ENCODE data around the gene RAP1A. TPM values are rescaled to one million over a fixed set of nuclear protein-coding genes. Genes with fewer than 3 reads are reported as not detected.

RAP1A gene
- polyA plus RNA-seq, 1 donor: 50.2 TPM

DNA sequence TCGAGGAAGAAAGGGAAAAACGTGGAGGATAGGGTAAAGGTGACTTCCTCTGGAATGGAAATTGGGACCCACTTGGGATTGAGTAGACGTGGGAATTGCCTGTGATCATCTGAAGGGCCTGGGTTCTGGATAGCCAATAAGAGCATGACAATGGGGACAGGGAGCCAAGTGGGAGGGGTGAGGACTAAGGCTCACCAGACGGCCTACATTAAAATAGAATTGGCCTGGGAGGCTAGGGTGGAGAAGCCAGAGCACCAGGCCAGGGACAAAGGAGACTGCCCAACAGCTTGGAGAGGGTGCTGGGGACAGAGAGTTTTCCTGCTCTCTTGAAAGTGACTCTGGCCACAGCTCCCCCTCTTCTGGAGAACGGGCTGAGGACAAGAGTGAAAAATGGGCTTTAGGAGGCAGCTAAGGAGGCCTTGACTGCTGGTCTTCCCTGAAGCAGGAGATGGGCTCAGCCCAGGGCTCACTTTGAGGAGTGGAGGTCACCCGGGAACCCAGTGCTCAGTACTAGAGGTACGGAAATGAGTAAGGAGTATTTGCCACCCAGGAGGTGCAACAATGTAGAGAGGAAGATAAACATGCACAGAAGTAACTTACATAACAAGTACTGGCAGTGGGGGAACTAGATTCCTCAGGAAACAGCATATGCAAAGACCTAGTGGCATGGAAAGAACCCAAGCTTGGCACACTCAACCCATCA, 100.8 kb downstream of the RAP1A start:
- DNase-seq: no peak

DNA sequence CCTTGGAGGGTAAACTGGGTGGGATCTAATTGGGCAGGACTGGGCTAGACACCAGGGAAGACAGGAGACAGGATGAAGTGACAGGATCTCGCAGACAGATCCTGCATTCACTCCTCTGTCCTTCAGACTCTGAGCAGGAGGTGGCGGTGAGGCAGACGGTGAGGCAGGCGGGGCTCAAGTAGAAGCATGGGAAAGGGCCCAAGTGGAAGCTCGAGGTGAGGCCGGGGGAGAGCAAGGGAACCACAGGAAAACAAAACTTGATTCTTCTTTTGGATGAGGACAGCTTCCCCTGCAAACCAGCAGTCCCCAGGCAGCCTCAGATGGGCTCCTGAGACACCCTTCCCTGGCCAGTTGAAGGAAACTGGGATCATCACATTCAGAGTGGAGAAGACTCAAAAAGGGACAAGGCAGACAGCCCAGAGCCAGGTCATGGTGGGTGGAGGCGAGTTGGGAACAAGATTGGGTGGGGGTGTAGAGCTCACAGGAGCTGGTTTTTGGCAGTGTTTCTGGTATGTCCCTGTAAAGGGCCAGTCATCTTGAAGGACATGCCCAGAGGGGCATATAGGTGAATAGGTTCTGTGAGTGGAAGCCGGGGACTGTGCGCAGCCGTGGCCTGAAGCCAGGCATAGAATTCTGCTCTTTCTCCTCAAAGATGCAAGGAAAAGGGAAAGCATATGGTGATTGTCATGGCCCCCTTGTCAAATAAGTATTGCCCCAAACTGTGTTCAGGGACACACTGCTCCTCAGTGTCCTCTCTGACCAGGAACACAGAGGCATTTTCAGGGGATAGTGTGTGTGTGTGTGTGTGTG, 101.6 kb downstream of the RAP1A start:
- no peak for DNase-seq

DNA sequence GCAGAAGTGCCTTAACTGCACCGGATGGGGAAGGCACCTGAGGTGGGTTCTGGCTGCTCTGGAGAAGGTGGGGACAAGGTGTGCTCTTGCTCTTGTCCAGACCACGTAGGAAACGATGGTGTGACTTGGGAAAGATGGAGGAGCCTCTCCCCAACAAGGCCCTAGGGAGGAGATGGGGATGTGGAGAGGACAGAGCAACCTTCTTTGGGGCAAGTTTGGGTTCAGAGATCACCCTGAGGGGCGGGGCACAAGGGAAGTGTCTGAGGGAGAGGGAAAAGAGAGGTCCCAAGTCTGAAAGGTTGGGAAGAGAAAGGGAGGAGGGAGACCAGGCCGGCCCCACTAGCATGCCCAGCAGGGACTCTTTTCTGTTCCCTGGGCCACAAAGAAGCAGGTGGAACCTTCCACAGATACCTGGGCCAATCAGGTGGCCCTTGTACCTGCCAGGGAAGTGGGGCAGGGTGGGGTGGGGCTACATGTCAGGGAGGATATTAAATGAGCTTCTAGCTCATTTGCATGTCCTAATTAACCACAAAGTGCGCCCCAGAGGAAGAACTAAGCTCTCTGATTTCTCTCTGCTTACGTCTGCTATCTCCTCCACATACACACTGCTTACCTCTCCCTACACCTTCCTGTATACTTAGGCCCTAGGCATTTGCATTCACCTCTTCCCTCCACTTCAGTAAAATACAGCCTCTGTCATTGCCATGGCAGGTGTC, 103.7 kb downstream of the RAP1A start:
- DNase-seq: no peak

DNA sequence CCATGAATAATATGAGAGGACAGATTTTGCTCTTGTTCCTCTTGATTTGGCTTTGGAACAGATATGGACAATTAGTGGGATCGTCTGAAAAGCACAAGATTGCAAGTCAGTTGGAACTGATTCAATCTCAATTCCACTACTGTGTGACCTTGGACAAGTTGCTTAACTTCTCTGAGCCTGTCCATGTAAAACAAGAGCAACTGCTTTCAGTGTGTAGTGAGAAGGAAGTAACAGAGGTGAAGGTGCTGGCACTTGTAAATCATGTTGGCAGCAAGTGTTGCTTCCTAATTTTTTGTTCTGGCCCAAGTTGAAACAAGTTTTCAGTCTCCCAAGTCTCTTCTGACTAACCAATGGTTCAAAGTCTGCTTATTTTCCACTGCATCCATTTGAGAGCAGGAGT, 104.3 kb downstream of the RAP1A start:
- no peak for DNase-seq

DNA sequence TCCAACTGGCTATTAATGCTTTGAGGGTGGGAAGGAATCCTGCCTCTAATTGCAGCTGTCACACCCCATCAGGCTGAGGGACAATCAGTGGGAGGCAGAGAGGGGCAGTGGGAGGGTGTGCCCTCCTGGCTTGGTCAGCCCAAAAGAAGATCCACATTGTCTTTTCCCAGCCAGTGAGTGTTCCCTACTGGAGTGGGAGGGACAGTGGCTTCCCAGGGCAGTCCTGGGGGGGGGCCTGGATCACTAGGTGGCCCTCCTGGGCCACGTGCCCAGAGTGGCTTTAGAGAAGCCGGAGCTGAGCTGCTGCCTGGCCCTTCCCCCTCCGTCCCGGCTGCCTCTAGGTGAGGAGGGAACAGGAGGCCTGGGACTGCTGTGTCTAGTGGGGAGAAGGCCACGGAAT, 105.6 kb downstream of the RAP1A start:
- DNase-seq: no peak

DNA sequence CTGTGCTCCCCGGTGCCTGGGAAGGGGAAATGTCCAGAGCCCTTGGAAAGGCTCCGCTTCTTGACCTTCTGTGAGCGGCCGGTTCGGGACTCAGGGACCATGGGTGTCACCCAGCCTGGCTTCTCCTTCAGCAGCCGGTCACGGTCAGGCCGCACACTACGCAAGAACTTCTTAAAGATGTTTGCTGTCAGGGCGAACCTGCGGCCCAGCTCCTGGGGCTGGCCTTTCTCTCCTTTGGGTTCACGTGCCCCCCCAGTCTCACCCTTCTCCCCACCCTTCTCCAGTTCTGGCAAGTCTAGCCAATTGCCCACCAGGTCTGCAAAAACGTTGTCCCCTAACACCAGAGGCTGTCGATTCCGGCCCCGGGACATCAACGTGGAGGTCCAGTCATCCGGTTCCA, 107.5 kb downstream of the RAP1A start:
- DNase-seq: no peak

DNA sequence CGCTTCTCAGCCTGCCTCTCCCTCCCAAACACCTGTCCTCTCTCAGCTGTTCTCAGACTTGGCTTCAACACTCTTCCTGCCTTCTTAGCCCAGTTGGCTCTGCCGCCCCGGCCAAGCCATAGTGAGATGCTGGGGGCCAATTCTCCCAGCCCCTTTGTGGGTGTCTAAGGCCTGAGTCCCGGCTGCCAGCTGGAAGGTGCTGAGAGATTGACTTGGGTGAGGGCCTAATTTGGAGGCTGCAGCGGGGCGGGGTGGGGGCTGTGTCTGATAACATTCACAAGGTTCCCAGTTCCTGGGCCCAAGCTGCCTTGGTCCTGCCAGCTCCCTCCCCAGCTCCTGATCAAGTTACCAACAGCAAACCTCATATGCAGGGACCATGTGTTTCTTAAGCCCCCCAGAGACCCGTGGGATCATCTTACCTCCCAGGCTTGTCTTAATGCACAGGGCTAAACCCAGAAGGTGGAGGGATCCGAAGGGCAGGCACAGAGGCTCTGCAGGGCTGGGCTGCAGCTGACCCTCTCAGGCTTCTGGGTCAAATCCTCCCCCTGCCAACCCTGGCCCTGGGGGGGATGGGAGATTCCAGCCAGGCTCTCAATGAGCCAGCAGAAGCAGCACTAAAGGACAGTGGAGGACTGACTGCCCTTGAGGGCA, 109.8 kb downstream of the RAP1A start:
- no peak for DNase-seq

DNA sequence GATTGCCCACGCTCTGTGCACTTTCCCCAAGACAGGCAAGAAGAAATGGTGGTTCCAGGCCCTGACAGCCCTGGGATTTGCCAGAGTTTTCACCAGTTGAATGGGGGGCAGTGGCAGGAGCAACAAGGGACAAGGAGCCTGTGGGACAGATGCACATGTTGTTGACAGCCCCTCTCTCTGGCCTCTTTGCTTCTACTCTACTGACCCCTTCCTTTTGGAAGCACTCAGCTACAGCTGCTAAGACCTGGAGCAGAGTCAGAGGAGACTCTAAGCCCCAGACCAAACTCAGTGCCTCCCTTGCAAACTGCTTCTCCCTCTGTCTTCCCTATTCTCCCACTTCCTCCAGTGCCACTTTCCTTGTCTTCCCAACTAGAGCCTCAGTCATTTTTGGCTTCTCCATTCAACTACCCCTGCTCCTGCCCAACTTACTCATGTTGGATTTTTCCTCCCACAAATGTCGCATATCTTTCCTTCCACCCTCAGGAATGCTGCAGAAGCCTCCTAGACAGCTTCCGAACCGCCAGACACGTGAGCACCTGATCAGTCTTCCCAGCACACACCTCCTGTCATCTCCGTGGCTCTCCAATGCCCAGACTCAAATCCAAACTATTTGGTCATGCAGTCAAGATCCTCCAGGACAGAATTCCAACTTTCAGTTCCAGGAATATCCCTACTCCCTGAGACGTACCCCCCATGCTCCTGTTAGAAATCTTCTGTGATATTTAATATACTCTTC, 110.5 kb downstream of the RAP1A start:
- no peak for DNase-seq

DNA sequence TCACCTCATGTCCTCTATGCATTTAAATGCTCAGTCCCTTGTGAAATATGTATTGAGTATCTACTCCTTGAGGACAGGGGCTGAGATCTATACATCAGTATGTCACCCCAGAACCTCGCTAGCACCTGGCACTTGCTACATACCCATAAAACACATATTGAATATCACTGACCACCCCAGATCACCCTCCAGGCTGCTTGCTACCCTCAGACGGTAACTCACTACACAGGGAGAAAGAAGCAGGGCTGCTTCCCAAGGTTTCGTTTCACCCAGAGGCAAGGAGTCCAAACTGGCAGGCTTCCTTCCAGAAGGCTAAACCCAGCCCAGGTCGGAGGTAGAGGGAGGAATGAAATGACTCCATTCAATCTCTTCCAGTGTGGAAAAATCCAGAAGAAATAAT, 111.1 kb downstream of the RAP1A start:
- no peak for DNase-seq

DNA sequence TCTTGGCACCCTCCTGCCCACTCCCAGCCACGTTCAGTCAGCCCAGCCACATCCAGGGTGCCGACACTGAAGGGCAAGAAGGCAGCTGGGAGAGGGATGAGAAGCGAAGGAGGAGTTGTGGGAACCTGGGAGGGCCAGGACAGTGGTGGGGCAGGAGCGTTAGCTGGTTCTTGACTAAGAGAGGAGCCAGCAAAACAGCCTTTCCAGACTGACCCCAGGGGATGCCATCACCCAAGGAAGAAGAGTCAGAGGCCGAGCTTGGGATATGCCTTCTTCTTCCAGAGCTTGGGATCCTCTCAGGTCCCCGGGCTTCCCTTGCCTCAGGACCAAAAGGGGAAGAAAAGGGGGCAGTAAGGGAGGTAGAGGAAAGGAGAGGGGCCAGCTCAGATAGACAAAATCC, 112.4 kb downstream of the RAP1A start:
- DNase-seq: no peak

DNA sequence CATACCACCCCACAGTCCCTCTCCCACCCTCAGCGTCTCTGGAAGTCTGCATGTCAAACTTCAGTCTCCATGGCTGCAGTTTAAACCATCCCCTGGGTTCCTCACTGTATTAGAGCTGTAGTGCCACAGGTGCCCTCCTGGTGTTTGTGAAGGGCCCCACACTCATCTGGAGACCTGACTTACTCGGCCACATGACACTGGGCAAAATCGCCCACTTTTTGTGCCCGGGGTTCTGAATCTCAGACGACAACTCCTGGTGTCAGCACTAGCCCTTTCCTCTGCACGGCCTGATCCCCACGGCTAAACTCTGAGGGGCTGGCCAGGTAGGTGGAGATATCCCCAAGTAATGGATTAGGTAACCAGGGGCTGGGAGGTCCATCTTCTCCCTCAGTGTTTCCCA, 113.1 kb downstream of the RAP1A start:
- DNase-seq: no peak

DNA sequence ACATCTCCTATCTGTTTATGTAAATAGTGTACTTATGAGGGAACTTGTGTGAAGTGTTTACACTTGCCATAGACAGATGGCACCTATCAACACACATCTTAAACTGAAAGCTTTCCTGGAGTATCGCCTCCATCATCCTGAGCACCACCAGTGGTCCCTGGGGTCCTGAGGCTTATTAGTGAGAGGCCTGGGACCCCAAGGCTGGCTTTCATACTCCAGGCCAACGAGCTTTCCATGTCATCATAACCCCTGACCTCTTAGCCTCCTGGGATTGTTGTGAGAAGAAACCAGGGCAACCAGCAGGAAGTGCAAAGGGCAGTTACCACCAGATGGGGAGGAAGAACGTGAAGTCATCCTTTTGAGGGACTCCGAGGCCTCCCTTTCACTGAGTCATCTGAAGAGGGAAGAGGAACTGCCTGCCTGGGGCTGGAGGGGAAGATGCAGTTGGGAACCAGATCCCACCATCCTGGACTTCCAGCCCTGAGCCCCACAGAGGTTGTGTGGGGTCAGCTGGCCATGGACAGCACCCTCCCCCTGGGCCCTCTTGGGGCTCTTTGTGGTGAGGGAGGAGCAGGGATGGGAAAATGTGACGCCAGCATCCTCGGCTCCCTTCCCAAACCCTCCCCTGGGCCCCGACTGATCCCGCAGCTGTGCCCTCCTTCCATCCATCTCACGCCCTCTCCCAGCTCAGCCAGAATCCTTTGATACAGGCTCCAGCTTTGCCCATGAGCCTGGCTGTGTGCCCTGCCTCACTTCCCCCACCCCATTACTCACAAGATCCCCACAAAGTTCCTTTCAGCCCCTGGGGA, 113.8 kb downstream of the RAP1A start:
- DNase-seq: no peak

DNA sequence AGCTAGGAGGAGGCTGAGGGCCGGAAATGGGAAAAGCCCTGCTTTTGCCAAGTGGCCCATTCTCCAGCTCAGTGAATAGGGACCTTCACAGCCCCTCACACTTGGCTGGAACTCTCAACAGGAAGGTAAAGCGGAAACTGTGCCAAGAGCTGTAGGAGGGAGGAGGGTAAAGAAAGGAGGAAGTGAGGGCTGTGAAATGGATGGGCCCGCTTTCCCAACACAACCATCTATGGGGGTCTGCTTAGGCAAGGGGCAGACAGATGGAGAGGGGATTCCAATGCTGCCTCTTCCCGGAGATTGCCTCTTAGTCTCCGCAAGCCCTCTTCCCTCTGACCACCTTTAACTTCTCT, 114.4 kb downstream of the RAP1A start:
- no peak for DNase-seq

DNA sequence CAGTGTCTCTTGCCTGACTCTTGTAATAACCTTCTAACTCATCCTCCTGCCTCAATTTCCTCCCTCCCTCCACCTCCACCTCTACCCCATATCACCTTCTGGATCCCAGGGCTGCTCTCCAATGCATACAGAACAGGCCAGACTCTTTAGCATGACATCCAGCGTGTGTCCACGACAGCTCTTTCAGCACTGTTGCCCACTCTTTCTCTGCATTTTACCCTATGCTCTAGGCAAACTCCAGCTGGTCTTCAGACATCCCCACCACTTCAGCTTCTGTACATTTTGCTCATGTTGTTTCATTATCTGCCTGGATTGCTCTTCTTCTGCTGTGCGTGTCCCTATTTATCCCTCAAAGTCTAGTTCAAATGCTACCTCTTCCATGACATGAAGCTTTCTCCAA, 114.8 kb downstream of the RAP1A start:
- DNase-seq: no peak

DNA sequence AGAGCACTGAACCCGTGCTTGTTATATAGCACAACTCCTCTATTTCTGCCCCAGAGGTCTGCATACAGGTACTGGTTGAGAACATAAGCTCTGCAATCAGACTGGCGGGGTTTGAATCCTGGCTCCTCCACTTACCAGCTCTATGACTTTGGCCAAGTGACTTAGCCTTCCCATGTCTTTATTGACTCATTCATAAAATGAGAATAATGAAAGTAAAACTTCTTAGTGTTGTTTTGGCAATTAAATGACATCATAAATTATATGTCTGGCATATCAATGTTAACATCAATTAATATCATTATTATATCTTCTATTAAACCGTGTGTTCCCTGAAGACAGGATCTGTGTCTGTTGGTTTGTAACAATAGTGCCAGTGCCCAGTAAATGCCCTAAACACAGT, 115.3 kb downstream of the RAP1A start:
- DNase-seq: no peak

DNA sequence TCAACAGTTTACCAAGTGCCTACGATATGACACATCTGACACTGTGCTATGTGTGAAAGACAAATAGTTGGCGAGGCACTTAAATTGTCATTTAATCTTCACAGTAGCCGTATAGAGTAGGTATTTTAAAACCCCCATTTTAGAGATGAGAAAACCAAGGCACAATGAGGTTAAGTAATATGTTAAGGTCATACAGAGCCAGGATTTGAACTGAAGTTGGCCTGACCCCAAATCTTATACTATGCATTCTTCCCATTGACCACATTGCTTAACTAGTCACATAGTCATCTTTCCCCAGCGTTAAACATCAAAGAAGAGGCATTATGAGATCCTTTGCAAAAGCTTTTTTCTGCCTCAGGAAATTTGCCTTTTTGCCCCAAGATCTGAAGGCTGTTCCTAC, 115.7 kb downstream of the RAP1A start:
- DNase-seq: no peak

DNA sequence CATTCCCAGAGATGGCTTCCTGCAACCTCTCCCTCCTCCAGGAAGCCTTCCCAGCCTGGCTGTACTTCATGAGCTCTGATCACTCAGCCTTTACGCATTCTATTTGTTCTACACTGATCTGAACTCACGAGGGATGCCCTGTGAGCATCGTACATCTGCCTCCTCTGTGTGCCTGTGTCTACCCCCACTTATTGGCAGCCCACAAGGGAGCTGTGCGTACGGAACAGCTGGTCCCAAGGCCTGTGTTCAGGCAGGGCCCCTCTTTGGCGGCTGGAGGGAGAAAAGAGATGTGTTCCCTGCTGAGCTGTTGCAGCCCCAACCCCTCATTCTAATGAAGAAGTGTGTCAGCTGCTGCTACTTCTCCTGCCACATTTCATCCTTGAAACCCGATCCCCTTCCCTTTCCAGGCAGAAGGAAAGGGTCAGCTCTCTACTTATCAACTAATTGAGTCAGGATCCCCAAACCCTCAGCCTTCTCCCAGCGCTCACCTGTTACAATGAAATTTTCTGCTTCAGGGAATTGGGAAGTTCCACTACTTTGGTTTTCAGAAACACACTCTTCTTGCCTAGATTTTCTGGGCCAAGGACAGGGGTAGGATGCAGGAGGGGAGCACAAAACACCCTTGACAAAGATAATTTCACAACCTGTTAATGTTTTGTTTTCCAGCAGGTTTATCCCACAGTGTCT, 116.4 kb downstream of the RAP1A start:
- DNase-seq: no peak

DNA sequence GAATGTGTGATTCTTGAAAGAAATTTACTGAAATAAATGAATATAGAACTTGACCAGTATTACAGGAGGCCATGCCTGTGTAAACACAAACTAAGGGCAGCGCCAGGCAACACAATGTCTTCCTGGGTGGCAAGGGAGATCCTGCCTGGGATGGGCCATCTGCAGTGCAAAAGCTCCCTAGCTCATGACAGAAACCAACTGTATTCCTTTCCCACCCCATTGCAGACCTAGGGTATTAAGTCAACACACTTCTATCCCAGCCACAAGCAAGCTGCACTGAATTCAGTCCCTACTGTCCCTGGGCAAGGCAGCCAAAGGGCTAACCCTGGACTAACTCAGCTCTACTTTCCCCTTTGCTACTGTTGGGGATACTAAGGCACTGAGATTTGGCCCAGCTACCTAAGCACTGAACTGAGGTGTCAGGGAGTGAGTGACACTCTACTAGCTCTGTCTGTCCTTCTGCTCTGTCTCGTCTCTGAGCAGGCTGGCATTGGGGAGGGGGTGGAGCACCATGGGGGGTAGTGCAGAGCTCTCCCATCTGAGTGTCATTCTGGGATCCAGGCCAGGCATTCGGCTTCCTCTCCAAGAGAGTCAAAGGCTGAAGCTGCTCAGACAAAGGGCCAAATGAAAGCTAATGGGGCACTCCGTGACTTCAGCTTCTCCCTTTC, 117.1 kb downstream of the RAP1A start:
- DNase-seq: no peak

DNA sequence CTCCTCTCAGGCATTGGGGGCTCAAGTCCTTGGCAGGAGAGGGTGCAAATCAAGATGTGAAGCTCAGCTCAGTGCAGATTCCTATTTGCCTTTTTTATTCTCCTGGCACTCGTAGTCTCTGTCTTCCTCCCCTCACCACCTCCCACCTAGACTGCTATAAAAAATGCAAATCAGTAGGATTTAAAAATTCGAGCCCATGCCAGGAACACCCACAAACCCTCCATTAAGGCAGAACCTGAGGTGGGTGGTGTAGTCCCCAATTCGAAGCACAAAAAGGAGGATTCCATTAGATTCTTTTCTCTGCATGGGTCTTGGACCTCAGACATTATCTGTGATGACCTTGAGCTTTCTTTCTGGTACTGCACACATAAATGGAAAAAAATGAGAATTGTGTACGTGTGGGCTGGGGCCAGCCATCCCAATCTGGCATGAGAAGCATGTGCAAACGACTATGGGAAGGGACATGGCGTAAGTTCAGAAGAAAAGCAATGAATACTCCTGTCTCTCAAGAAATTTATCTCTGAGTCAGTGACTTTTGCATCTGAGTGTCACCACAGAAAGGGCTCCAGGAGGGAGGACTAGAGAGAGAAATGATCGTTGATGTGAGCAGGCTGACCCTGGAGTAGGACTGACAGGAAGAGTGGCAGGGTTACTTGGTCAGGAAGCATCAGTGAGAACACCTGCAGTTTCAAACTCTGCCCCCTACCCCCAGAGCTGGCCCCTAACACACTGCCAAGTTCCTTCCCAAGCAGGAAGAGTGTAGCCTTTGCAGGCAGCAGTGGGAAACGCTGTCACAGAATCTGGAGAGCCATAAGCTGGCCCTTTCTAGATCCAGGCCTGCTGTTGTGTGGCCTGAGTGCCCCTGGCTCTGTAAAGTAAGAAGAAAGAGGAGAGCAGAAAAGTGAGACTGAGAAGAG, 117.9 kb downstream of the RAP1A start:
- no peak for DNase-seq

DNA sequence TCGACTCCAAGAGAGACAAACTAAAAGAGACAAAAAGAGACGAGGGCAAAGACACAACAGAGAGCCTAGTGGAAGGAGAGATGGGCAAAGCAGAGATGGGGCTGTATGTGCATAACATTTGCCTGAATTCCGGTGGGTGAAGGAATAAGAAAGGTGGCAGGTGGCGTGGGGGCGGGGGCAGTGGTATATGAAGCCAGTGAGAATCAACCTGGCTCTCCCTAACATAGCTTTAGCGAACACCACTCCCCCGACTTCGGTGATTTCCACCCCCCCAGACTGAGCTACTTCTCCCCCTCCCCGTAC, 118.5 kb downstream of the RAP1A start:
- DNase-seq: no peak
